ENCODE data around the gene PRIMA1.

The PRIMA1 gene

DNA sequence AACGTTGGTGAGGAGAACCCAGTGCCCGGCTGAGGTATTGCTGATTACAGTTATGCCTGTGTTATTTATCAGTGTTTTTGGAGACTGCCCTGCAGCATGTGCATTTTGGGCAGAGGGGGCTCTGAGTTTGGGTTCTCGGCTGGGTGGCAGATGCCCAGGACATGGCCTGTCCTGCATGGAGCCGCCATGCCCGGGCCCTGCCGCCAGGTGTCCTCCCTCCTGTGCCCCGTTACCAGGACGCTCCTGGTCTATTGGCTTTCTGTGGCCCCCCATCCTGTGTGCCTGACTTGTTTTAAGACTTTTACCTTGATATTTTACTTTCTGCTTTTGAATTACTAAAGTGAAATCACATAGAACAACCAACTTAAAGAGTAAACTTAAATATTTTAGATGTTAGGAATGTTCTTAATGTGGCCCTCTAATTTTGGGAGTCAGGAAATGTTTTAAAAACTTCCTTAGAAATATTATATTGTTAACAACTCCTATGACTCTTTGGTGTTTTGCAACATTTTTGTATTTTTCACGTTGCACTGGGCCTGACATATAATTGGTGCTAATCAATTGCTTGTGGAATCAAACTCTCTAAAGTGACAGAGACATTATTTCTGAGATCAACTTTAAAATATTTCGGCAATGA, 51.8 kb downstream of the PRIMA1 start:
- no peak overlapping the region for H3K27ac ChIP-seq
- H3K4me3 ChIP-seq = no peak overlapping the region

DNA sequence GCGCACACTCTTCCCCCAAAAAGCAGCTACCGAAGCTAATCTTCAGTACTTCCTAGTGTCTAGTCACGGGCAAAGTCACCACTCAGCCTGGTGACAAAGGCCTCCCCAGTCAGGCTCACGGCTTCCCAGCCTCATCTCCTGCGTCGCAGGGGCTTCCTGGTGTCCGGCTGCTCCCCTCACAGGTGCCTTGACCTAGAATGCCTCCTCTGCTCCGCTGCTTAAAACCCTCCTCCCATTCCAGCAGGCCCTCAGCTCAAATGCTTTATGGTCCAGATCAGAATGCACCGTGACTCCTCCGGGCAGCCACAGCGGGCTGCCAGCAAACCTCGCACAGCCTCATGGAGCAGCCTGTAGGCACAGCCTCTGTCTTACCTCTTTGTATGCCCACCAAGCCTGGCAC, 53.1 kb downstream of the PRIMA1 start:
- no peak overlapping the region for H3K27ac ChIP-seq
- H3K4me3 ChIP-seq = no peak overlapping the region

DNA sequence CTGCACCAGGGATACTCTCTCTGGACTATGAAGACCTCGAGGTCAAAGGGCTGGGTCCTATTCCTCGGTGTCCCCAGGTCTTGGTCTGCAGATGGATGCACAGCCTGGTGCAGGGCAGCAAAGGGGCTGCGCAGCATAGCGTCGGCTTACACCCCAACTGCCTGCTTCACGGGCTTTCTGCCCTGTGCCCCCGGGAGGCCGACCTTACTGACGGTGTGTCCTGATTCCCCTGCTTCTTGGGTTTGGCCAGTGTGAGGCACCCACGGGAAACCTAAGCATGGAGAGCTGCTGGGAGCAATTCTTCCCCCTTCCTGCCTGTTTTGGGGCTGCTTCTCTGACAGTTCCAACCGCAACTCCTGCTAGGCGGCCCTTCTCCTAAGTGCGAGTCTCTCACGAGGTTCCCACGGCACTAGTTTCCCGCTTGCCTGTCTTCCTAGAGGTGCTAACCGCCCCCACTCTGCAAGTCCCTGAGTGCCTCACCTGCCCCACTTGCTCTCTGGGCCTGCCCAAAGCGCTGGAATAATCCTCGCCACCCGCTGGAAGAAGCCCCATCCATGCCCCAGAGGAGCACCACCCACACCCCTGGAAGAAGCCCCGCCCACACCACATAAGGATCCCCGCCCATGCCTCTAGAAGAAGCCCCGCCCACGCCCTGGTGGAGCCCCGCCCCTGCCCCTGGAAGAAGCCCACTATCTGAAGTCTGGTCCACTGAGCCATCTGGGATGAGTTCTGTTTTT, 54.0 kb downstream of the PRIMA1 start:
- H3K27ac ChIP-seq = no peak overlapping the region

DNA sequence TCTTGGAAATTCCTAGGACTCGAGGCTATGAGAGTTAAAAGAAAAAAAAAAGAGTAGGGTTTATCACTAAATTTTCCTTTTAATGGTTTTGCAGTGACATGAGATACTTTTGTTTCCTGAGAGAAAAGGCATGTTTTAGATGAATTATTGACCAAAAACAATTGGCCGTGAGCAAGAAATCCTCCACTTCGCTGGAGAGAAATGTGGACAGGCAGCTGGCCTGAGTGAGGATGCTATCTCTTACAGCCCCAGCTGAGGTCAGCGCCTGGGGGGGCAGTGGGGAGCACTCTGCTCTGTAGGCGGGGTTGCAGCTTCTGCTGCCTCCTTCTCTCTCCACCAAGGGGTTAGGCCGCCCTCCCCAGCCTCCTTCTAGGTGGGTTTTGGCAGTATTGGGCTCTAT, 54.7 kb downstream of the PRIMA1 start:
- H3K27ac ChIP-seq = no peak overlapping the region
- no peak overlapping the region for H3K4me3 ChIP-seq

More for the DNA sequence above, 54.0 kb downstream of the PRIMA1 start:
- no peak overlapping the region for H3K4me3 ChIP-seq

DNA sequence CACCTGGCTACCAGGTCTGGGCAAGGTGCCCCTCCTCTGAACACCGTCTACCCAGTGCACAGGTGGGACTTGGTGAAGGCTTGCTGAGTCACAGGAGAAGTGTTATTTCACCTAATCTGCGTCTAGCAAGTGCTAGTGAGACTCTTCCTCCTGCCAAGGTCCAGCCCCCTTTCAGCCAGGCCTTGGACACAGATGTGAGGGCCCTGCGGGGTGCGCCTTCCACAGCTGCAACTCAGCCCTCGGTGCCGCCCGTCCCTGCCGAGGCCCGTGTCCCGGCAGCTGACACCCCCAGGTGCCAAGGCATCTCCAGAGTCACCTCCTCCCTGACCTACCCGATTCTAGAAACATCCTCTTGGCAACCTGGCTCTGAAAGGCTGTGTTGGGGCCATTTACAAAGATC, 55.1 kb downstream of the PRIMA1 start:
- H3K27ac ChIP-seq = no peak overlapping the region

DNA sequence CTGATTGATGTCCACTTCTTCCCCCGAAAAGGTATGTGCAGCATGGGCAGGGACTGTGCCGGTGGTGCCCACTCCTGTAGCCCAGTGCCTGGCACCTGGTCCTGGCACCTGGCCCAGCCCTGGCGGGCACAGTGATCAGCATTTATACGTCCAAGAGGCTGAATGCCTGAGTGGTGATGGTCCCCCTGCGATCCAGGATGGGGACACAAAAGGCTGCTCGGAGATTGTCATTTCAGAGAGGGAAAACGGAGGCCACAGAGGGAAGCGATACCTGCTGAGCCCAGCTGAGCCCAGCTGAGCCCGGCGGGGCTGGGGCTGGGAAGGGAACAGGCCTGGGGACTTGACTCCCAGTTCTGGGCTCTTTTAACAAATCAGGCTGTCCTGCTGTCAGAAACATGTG, 55.8 kb downstream of the PRIMA1 start:
- H3K27ac ChIP-seq = no peak overlapping the region
- no peak overlapping the region for H3K4me3 ChIP-seq

More for the DNA sequence above, 55.1 kb downstream of the PRIMA1 start:
- H3K4me3 ChIP-seq = no peak overlapping the region

DNA sequence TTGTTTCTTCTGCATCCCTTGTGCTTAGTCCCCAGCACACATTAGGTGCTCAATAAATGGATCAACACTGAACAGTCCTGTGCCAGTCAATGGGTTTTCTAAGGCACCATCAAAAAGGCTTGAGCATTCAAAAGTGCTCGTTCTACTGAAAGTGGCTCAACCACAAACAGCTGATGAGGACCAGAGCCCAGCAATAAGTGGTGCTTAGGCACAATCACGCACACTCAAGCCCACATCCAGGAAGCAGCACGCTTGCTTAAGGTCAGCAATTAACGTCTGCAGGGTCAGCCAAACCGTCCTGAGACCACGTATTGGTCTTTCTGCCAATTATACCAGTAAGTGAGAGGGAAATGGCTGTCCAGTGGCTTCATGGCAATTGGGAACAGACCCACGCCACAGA, 56.5 kb downstream of the PRIMA1 start:
- Histone ChIP-seq H3K4me3 (no peak overlapping the region), H3K27ac (no peak overlapping the region)

DNA sequence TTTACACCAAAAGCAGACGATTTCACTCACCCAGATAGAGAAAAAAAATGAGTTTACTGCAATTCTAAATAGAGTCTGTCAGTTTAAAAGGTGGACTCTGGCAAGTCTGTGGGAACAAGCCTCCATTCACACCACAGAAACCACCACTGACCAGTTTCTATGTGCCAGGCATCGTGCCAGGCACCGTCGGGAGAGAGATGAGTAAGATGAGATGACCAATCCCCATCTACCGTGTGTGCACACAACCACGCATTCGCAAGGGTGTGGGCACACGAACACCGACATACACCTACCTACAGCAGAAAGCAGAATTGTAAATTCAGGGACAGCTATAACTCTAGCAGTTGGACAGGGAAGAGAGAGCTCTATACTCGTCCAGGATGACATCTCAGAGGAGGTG, 58.3 kb downstream of the PRIMA1 start:
- Histone ChIP-seq H3K4me3 (no peak overlapping the region), H3K27ac (no peak overlapping the region)

DNA sequence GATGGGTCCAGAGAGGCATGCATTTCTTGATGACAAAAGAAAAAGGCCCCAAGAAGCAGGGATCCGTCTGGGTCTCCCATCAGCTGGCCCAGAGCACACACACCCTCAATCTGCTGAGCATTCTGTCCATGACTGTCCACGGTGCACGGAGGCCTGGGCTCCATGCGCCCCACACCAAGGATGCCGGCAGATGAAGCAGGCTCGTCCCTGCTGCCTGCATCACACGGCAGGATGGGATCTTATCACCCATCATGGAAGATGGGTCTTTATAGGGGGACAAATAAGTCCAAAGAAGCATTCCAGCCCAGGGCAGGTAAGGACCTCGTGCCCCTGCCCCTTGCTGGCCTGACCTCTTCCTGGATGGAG, 59.7 kb downstream of the PRIMA1 start:
- Histone ChIP-seq H3K27ac (no peak overlapping the region), H3K4me3 (no peak overlapping the region)

DNA sequence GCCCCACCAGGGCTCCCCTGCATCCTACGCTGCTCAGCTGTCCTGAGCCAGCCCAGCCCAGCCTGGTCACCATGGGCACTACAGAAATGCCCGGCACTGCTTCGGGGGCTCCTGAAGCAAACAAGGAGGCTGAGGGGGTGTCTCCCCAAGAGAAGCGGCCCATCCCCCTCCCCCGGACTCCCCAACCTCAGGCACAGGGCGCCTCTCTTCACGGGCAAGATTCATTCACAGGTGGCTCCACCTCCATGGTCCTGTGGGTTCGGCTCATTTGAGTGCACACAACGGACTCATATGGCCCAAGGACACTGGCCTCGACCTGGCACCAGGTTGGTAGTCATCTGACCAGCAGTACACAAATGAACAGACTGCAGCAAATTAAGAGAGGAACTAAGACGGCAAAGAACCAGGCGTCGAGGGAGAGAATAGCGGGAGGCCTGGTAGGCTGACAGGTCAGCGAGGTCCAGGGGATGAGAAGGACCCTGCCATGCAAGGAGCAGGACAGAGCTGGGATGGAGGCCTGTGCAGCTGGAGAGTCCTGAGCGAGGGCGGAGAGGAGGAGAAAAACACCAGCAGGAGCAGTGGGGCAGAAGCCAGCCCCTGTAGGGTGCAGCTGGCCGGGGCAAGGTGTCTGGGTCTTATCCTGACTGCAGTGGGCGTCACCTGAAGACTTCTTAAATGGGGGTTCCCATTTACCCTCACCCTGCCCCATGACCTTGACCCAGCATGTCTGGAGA, 60.2 kb downstream of the PRIMA1 start:
- Histone ChIP-seq H3K27ac (no peak overlapping the region), H3K4me3 (no peak overlapping the region)

DNA sequence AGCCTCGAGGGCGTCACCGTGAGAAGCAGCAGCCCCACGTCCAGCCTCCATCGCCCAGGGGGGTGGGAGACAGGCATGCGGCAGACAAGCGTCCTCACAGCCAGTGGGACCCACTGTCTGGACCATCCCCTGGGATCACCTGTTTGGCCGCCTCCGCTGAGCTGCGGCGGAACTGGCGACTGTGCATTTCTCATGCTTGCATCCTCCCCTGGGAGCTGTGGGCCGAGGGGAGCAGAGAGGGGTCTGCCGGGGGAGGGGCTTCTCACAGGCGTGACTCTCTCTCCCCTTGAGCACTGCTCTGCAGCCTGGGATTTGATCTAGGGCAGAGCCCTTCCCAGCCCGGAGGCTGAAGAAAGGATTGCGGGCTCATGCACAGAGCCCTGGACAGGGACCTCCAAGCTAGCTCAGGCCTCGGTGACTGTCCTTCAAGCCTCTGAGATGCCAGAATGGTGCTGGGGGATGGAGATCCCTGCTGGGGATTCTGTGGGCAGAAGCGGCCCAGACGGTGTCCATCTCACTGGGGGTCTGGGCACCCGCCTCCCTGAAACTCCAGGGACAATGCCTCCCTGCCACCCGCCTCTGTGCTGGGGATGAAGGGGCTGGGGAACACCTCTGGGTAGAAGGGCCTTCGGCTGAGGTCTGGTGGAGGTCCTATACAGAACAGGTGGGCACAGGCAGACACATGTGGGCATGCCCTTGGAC, 61.1 kb downstream of the PRIMA1 start:
- no peak overlapping the region for H3K27ac ChIP-seq

DNA sequence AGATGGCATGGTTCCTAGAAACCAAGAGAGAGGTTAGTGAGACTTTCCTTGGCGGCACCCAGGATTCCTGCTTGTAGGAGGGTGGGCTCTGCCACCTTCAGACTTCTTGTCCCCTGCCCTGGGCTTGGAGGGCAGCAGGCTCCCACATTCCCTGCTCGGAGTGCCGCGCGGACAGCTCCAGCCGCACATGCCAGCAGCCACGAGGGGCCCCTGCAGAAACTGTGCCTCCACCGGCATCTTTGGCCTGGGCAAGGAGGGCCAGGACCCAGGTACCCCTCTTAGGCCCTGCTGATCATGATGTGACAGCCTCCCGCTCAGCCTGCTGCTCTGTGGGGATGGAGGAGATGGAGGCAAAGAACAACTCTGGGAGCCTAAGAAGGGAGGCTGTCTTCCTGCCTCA, 62.3 kb downstream of the PRIMA1 start:
- no peak overlapping the region for H3K4me3 ChIP-seq
- no peak overlapping the region for H3K27ac ChIP-seq

More for the DNA sequence above, 61.1 kb downstream of the PRIMA1 start:
- H3K4me3 ChIP-seq = no peak overlapping the region

DNA sequence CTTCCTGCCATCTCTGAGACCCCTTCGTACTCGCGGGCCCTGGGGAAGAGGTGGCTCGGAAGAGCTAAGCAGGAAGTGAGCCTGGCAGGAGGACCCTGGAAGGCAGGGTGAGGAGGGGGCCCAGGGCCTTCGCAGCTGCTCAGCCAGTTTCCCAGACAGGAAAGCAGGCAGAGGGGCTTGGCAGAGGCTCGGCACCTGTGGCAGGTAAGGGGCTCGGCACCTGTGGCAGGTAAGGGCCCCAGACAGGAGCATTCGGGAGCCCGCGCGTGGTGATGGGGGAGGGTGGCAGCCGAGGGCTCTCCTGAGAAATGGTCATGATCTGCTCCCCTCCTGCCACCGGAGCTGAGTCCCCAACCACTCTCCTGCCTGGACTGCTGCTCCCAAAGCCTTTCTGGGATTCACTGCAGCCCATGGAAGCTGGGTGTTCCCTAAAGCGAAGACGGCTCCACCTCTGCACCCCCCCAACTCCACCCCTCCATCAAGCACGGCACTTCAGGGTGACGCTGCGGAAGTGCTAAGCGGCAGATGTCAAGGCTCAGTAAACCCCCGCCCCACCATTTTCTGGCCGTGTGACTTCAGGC, 63.2 kb downstream of the PRIMA1 start:
- H3K4me3 ChIP-seq = no peak overlapping the region
- H3K27ac ChIP-seq = no peak overlapping the region

DNA sequence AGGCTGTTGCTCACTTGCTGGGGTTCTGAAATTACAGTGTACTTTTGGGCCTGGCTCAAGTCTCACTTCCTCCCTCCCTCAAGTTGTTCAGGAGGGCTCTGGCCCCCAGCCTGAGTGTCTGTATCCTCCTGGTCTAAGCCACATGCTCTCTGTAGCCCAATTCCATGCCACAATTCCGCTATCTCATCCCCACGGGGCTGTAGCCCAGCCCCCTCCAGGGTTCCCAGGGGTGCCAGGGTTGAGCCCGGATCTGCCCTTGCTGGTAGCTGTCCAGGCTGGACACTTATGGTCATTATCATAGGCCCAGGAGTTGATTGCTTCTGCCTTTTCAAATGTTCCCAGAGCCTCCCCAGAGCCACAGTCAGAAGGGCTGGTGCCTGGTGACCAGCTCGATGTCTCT, 65.3 kb downstream of the PRIMA1 start:
- H3K4me3 ChIP-seq = no peak overlapping the region
- no peak overlapping the region for H3K27ac ChIP-seq

DNA sequence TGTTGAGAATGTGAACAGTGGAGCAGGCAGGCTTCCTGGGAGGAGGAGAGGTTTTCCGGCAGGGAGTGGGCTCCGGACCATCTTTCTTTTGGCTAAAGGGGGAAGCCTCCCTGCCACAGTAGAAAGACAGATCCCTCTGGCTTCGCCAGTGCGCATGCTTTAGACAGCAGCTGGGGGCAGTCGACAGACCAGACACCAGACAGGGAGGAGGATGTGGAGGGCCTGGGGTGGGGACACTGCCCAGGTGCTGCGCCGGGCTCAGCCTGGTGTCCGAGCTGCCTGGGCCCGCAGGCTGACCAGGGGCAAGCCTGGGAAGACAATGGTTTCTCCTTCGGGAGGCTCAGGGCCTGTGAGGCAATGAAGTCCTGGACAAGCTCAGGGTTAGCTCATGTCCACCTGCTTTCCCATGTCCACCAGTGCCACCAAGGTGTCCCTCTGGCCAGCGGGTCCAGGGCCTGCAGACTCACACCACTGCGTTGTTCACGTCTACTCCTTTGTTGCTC, 67.3 kb downstream of the PRIMA1 start:
- Histone ChIP-seq H3K27ac (no peak overlapping the region), H3K4me3 (no peak overlapping the region)

DNA sequence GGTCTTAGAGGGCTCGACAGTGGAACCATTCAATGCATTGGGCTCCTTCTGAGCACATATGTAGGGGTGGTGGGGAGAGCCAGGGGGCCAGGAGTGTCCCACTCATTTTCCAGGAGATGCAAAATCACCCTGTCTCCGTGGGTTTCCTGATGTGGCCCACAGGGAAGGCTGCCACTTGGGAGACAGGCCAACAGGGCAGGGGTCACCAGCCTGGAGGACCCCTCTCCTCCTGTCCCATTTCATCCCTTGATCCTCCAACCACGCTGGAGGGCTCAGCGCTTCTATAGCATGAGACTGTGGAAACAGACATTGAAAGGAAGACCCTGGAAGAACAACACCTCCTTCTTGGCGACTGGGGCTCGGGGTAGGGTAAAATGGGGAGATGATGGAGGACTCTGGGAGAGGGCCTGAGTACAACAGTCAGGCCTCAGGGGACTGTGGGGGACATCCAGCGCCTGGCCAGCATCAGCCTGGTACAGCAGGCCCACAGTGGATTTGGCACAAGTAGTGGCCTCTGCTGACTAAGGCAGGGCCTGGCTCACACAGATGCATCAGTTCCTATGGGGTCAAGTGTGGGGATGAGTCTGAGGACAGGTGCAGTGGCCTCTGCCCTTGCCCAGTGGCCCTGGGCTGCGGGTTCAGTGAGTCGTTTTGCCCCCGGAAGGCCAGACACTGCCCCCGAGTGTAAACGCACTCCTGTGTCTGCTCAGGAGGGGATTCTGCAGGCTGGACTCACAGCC, 68.0 kb downstream of the PRIMA1 start:
- no peak overlapping the region for H3K27ac ChIP-seq
- H3K4me3 ChIP-seq = no peak overlapping the region

DNA sequence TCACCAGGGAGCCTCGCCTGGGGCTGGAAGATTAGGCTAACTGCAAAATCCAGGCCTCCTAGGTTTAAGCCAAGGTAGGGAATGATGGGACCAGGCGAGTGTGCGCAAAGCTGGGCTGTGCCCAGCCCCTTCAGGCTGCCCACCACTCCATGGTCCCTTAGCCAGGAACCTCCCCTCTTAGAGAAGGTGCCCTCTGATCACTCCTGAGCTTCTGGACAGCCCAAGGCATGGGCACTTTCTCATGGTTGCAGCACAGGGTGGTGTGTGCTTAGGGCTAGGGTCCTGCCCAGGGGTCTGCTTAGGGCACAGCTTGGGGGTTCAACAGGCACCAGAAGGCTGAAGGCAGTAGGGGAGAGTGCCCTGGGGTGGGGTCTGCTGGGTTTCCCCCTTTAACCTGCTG, 69.0 kb downstream of the PRIMA1 start:
- H3K27ac ChIP-seq = no peak overlapping the region
- H3K4me3 ChIP-seq = no peak overlapping the region

DNA sequence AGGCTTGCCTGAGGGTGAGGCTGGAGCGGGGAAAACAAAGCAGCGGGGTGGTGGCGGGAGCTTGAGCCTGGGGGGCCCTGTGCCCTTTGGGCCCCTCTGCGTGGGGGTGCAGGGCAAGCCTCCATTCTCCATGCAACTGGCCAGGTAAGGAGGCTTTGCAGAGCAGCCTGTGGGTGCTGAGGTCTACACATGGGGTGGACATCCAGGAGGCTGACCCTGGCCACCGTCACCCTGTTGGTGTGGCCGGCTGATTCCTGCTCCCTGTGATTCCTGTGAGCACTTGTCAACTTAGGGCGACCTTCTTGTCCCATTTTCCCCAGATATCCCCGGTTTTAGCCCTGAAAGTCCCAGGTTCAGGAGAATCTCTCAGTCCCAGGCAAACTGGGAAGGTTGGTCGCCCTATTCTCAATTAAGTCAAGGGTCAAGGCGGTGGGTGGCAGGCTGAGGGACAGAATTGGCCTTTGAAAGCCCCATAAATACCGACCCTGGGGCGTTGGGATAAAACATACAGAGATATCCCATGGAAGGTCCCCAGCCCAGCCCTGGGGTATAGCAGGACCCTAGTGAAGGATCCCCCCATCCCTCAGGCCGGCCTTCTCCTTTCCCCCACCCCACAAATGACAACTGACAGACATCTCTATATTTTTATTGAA, 70.5 kb downstream of the PRIMA1 start:
- H3K27ac ChIP-seq = no peak overlapping the region
- H3K4me3 ChIP-seq = no peak overlapping the region
